Fibroblast of upper back skin (primary cell): Measurements from ENCODE around the gene B4GALT2.
A peak's percentile ranks its signal among the peaks of the same experiment; 100 is the strongest.

Experiments used
- DNase-seq: peaks from one replicate; pipeline ENCODE4 v3.0.0-alpha.2; 2013

B4GALT2 gene

GRCh38 chr1:43987159-43987902 lies 8.3 kb downstream of the B4GALT2 start:
- no peak for DNase-seq

DNA sequence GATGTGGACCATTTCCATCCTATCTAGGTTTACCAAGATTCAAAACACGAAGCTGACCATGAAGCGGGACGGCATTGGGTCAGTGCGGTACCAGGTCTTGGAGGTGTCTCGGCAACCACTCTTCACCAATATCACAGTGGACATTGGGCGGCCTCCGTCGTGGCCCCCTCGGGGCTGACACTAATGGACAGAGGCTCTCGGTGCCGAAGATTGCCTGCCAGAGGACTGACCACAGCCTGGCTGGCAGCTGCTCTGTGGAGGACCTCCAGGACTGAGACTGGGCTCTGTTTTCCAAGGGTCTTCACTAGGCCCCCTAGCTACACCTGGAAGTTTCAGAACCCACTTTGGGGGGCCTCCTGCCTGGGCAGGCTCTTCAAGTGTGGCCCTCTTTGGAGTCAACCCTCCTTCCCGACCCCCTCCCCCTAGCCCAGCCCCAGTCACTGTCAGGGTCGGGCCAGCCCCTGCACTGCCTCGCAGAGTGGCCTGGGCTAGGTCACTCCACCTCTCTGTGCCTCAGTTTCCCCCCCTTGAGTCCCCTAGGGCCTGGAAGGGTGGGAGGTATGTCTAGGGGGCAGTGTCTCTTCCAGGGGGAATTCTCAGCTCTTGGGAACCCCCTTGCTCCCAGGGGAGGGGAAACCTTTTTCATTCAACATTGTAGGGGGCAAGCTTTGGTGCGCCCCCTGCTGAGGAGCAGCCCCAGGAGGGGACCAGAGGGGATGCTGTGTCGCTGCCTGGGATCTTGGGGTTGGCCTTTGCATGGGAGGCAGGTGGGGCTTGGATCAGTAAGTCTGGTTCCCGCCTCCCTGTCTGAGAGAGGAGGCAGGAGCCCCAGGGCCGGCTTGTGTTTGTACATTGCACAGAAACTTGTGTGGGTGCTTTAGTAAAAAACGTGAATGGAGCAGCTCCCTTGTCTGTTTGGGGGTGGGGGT lies 11.5 kb downstream of the B4GALT2 start:
- DNase-seq: no peak

DNA sequence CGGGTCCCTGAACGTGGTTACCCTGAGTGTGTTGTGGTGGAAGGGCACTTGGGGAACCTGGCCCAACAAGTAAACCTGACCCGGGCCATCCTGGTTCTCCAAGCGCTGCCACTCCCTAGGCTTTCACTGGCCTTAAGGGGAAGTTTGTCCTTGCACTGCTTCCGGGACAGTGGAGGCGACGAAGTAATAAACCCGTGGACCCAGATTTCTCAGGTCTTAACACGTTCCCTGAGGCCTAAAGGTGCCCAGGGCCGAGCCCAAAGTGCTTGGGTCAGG lies 12.1 kb downstream of the B4GALT2 start:
- DNase-seq: no peak

- peak; percentile 73 for DNase-seq
Observed at GRCh38 chr1:43991476-43992231, 12.6 kb downstream of the B4GALT2 start, which contains the start of gene CCDC24. TSS of gene CCDC24 (plus strand) at chr1:43991599. CDS start at chr1:43991879, 280 bp downstream.

DNA sequence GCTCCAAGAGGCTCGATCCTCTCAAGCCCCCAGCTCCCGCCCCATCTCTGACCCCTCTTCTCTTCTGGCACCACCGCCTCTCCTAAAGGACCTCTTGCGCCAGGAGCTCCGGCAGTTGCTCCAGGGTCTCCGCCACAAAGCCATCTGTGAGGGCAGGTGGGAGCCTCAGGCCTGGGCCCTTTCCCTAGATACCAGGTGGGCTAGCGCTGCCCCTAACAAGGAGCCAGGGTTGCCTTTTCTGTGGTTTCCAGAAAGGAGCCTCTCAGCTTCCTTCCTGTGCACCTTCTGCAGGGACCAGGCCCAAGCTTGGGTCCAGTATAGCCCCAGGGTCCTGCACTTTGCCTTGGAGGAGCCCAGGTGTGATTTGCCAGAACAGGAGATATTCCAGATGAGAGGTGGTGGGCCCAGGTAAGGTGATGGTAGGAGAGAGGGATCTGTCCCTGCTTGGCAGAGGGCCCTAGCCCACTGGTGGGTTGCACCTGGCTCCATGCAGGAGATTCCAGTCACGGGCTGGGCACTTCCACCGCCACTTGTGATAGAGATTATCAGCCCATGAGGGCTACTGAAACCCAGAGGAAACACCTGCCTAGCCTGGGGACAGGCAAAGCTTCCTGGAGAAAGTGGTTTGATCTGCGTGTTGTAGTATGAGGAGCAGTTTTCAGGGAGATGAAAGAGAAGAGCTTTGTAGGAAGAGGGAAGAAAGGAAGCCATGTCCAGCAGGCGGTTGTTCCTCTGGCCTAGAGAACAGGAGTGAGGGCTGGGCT lies 13.4 kb downstream of the B4GALT2 start:
- no peak for DNase-seq

DNA sequence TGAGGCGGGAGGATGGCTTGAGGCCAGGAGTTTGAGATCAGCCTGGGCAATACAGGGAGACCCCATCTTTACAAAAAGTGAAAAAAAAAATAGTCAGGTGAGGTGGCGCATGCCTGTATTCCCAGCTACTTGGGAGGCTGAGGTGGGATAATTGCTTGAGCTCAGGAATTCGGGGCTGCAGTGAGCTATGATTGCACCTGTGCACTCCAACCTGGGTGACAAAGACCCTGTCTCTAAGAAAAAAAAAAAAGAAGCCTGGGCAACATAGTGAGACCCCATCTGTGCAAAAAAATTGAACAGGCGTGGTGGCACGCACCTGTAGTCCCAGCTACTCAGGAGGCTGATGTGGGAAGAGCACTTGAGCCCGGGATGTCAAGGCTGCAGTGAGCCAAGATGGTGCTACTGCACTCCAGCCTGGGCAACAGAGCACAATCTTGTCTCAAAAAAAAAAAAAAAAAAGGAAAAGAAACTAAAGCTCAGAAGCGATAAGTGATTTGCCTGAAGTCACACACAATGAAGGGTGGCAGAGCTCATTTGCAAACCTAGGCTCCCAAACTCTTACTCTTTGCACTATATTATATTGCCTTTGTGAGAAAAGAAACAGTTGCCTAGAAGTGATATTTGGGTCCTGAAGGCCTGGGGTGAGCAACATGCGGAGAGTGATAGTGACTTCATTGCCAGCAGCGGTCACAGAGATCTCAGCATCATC lies 14.3 kb downstream of the B4GALT2 start:
- DNase-seq: no peak

GRCh38 chr1:43994071-43994470 lies 15.1 kb downstream of the B4GALT2 start:
- DNase-seq: no peak

- no peak for DNase-seq
Observed at GRCh38 chr1:43994794-43995790, 16.1 kb downstream of the B4GALT2 start.

GRCh38 chr1:43995984-43996732 lies 17.1 kb downstream of the B4GALT2 start:
- DNase-seq: no peak

- no peak for DNase-seq
Observed at GRCh38 chr1:43996733-43997115, 17.7 kb downstream of the B4GALT2 start.

GRCh38 chr1:43997295-43997999 lies 18.4 kb downstream of the B4GALT2 start:
- DNase-seq: no peak

DNA sequence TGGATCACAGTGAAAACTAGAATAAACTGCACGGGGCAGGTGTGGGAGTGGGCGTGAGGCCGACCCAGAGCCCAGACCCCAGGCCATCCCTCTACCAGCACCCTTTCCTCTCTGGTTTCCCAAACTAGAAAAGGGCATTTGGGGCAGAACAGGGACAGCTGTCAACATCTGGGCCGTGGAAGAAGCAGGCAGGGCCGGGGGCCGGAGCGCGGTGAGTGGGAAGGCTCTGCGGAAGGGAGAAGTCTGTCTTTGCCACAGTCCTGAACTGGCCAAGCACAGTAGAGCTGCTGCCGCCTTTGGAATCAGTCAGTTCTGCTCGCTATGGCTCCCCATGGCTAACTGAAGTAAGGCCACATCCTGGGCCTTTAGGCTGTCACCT lies 19.0 kb downstream of the B4GALT2 start:
- no peak for DNase-seq

GRCh38 chr1:43999455-43999854 lies 20.4 kb downstream of the B4GALT2 start:
- DNase-seq: no peak

DNA sequence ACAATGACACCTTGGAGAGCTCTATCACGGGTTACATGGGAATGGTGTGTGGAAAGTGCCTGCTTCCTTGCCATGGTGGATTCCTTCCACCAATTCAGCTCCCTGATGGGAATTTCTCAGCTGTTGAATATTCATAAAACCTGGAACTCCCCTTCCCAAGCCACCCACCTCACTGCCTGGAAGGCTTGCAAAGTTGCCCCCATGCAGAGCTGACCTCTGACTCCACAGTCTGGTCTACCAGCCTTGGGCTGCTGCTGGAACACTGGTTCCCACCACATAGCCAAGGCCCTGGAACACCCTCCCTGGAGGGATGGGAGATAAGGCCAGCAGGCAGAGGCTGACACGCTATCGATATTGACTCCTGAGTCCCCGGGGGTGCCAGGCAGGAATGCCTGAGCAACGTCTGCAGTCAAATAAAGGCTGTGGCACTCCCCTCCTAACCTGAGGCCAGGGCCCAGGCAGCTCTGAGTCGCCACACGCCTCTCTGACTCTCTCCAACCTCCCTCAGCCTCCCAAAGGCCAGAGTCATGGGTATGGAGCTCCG lies 21.2 kb downstream of the B4GALT2 start:
- DNase-seq: no peak

DNA sequence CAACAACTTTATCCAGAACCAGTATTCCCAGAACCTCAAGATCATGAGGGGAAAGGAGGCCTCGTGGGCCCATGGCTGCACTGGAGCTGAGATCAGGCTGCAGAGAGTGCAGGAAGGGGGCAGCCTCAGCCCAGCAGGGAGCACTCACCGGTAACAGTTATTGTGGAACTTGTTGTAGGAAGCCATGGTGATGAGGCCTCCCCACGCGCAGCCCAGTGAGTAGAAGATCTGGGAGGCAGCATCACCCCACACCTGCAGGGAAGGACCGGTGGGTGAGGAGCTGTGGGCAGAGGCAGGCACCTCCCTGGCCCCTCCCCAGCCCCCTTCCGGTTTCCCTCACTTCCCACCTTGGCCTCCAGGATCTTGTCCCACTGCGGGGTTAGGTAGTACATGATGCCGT lies 23.2 kb downstream of the B4GALT2 start:
- DNase-seq: no peak

GRCh38 chr1:44002606-44003157 lies 23.7 kb downstream of the B4GALT2 start:
- no peak for DNase-seq

GRCh38 chr1:44008259-44008658 lies 29.2 kb downstream of the B4GALT2 start:
- no peak for DNase-seq

DNA sequence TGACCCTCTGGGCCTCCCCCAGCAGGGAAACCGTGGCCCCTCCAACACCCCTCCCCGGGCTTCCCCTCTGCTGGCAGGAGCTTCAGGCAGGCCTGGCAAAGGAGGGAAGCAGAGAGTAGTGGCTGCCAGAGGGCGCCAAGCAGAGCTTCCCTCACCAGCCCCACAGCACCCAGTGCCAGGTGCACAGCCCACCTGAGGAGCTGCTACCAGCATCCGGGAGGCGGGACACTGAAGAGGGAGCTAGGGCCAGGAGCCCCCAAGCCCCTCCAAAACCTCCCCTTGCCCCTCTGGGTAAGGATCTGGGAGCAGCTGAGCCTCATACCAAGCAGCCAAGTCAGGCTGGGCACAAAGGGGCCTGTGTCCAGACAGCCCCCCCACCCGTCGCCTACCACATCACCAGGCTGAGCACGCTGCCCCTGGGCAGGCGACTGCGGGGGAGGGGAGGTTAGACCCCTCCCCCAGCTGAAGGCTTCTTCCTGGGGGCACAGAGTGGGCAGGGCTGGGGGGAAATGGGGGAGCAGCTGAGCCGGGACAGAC lies 32.0 kb downstream of the B4GALT2 start:
- no peak for DNase-seq
